Cardiac ventricle fibroblast (primary cell): ENCODE results near the gene FOLR2. TPM values are rescaled to one million over a fixed set of nuclear protein-coding genes. Genes with fewer than 3 reads are reported as not detected.

ENCODE experiments used
- total RNA-seq: library from RNA; depleted of rRNA; stranded (reverse); fragments of >200 nt; gene quantifications from 2 replicates; pipeline ENCODE4 v1.2.3, GENCODE V29; 2015

Gene FOLR2
- not detected in 2 replicates for total RNA-seq

GRCh38 chr11:72216638-72217037 is at the start of gene FOLR2:
Gene FOLR2 (plus strand): TSS chr11:72216794. CDS start chr11:72218585, 1,791 bp downstream.

GRCh38 chr11:72191961-72192381 is 24.6 kb upstream of the FOLR2 start, which contains the start of gene FOLR1:
Gene FOLR1 (plus strand): TSS chr11:72192140. CDS start chr11:72192174, 34 bp downstream.

GRCh38 chr11:72224564-72225410 is 8.2 kb downstream of the FOLR2 start, which contains the start of gene INPPL1:
Gene INPPL1 (plus strand): TSS chr11:72224767. CDS start chr11:72224985, 218 bp downstream.

GRCh38 chr11:72244060-72244360 is 27.4 kb downstream of the FOLR2 start, which contains the start of gene PHOX2A:
Gene PHOX2A (minus strand): TSS chr11:72244176. CDS start chr11:72244004, 172 bp downstream.

Other genes starting within 250 kb of the FOLR2 start
- 1.7 and 9.0 TPM in 2 replicates for gene IL18BP, start 217.9 kb upstream of the FOLR2 start, total RNA-seq
- 135 and 139 TPM in 2 replicates for gene NUMA1, start 136.3 kb upstream of the FOLR2 start, total RNA-seq
- 3.1 and 3.4 TPM in 2 replicates for gene LRRC51, start 135.9 kb upstream of the FOLR2 start, total RNA-seq
- 118 and 136 TPM in 2 replicates for gene LAMTOR1, start 113.5 kb upstream of the FOLR2 start, total RNA-seq
- not detected in 2 replicates for gene TOMT, start 110.9 kb upstream of the FOLR2 start, total RNA-seq
- gene ANAPC15, start 104.1 kb upstream of the FOLR2 start, total RNA-seq = 12.0 and 19.1 TPM in 2 replicates
- gene FOLR3, start 81.1 kb upstream of the FOLR2 start, total RNA-seq = not detected in 2 replicates
- gene FOLR1, start 24.7 kb upstream of the FOLR2 start, total RNA-seq = not detected in 2 replicates
- 34.1 and 42.9 TPM in 2 replicates for gene INPPL1, start 8.0 kb downstream of the FOLR2 start, total RNA-seq
- gene PHOX2A, start 27.4 kb downstream of the FOLR2 start, total RNA-seq = not detected in 2 replicates
- gene CLPB, start 217.7 kb downstream of the FOLR2 start, total RNA-seq = 13.2 and 15.4 TPM in 2 replicates